IMR-90 (cell line): ENCODE results near the gene CMSS1.

ENCODE experiments used
- CEBPB ChIP-seq: IDR thresholded peaks from 2 replicates; pipeline ENCODE4 v1.6.1; 2012; ENCODE audit warnings: low read depth, low read length, improper control_type of control experiment
- CTCF ChIP-seq: conservative IDR thresholded peaks from 2 replicates; pipeline ENCODE4 v1.5.1; 2012; ENCODE audit warnings: mild to moderate bottlenecking, low read depth, low read length, improper control_type of control experiment
- MXI1 ChIP-seq: IDR thresholded peaks from 2 replicates; pipeline ENCODE4 v1.6.1; 2012; ENCODE audit warnings: low read depth, mild to moderate bottlenecking, low read length, moderate library complexity, borderline replicate concordance
- RCOR1 ChIP-seq: IDR thresholded peaks from 2 replicates; pipeline ENCODE4 v1.6.1; 2012; ENCODE audit warnings: mild to moderate bottlenecking, low read length, improper control_type of control experiment; ENCODE audit not compliant: insufficient replicate concordance

GRCh38 chr3:100160521-100160920, 342.9 kb downstream of the CMSS1 start:
- TF ChIP-seq RCOR1 (no peak), CEBPB (no peak), CTCF (no peak), MXI1 (no peak)
